ENCODE results near the gene FBXW7. TPM values are rescaled to one million over a fixed set of nuclear protein-coding genes. Genes with fewer than 3 reads are reported as not detected.
A peak's percentile ranks its signal among the peaks of the same experiment; 100 is the strongest.

Gene FBXW7
- polyA plus RNA-seq, 1 donor, result 19.2 TPM

GRCh38 chr4:152382057-152382785, 153.7 kb downstream of the FBXW7 start:
- H3K4me1 ChIP-seq (ENCODE audit: control insufficient read depth, insufficient read depth, low read length), result no peaks in the 10 kb centered on the region
- no CpG with 5 or more reads among the region's 4 CpGs for WGBS (ENCODE audit: insufficient coverage, low lambda C conversion rate)
- H3K4me3 ChIP-seq (ENCODE audit: low read length), result no peak overlapping the region
- no peak for DNase-seq
- no peaks in the 10 kb centered on the region for H3K27me3 ChIP-seq (ENCODE audit: control insufficient read depth, insufficient read depth, low read length)
- H3K36me3 ChIP-seq (ENCODE audit: control insufficient read depth, insufficient read depth, low read length), result no peaks in the 10 kb centered on the region
- H3K9me3 ChIP-seq (ENCODE audit: control insufficient read depth, low read depth, low read length), result no peaks in the 10 kb centered on the region
- H3K27ac ChIP-seq (ENCODE audit: low read length), result no peak overlapping the region

GRCh38 chr4:152380919-152381318, 155.0 kb downstream of the FBXW7 start:
- Histone ChIP-seq H3K27me3 (ENCODE audit: control insufficient read depth, insufficient read depth, low read length) (no peaks in the 10 kb centered on the region), H3K4me1 (ENCODE audit: control insufficient read depth, insufficient read depth, low read length) (no peaks in the 10 kb centered on the region), H3K27ac (ENCODE audit: low read length) (no peak overlapping the region), H3K9me3 (ENCODE audit: control insufficient read depth, low read depth, low read length) (no peaks in the 10 kb centered on the region), H3K36me3 (ENCODE audit: control insufficient read depth, insufficient read depth, low read length) (no peaks in the 10 kb centered on the region), H3K4me3 (ENCODE audit: low read length) (no peak overlapping the region)
- no peak for DNase-seq
- no CpG with 5 or more reads among the region's 2 CpGs for WGBS (ENCODE audit: insufficient coverage, low lambda C conversion rate)

GRCh38 chr4:152380185-152380584, 155.7 kb downstream of the FBXW7 start:
- Histone ChIP-seq H3K27ac (ENCODE audit: low read length) (no peak overlapping the region), H3K9me3 (ENCODE audit: control insufficient read depth, low read depth, low read length) (no peaks in the 10 kb centered on the region), H3K4me3 (ENCODE audit: low read length) (no peak overlapping the region), H3K27me3 (ENCODE audit: control insufficient read depth, insufficient read depth, low read length) (no peaks in the 10 kb centered on the region), H3K4me1 (ENCODE audit: control insufficient read depth, insufficient read depth, low read length) (no peaks in the 10 kb centered on the region), H3K36me3 (ENCODE audit: control insufficient read depth, insufficient read depth, low read length) (no peaks in the 10 kb centered on the region)
- DNase-seq, result no peak
- 100% methylated on average over 2 of the region's 3 CpGs for WGBS (ENCODE audit: insufficient coverage, low lambda C conversion rate)

- WGBS (ENCODE audit: insufficient coverage, low lambda C conversion rate), result 93% methylated on average over 3 of the region's 3 CpGs
- DNase-seq, result no peak
- no peaks in the 10 kb centered on the region for H3K4me1 ChIP-seq (ENCODE audit: control insufficient read depth, insufficient read depth, low read length)
- H3K9me3 ChIP-seq (ENCODE audit: control insufficient read depth, low read depth, low read length), result no peaks in the 10 kb centered on the region
- no peaks in the 10 kb centered on the region for H3K36me3 ChIP-seq (ENCODE audit: control insufficient read depth, insufficient read depth, low read length)
- no peaks in the 10 kb centered on the region for H3K27me3 ChIP-seq (ENCODE audit: control insufficient read depth, insufficient read depth, low read length)
- H3K4me3 ChIP-seq (ENCODE audit: low read length), result no peak overlapping the region
- H3K27ac ChIP-seq (ENCODE audit: low read length), result no peak overlapping the region
Observed at GRCh38 chr4:152374606-152375285, 161.1 kb downstream of the FBXW7 start.

- 100% methylated on average over 1 of the region's 1 CpG for WGBS (ENCODE audit: insufficient coverage, low lambda C conversion rate)
- no peak for DNase-seq
- Histone ChIP-seq H3K27ac (ENCODE audit: low read length) (no peak overlapping the region), H3K27me3 (ENCODE audit: control insufficient read depth, insufficient read depth, low read length) (no peaks in the 10 kb centered on the region), H3K36me3 (ENCODE audit: control insufficient read depth, insufficient read depth, low read length) (no peaks in the 10 kb centered on the region), H3K9me3 (ENCODE audit: control insufficient read depth, low read depth, low read length) (no peaks in the 10 kb centered on the region), H3K4me1 (ENCODE audit: control insufficient read depth, insufficient read depth, low read length) (no peaks in the 10 kb centered on the region), H3K4me3 (ENCODE audit: low read length) (no peak overlapping the region)
Observed at GRCh38 chr4:152374153-152374552, 161.7 kb downstream of the FBXW7 start.

GRCh38 chr4:152372444-152372843, 163.4 kb downstream of the FBXW7 start:
- no peak overlapping the region for H3K27ac ChIP-seq (ENCODE audit: low read length)
- no peaks in the 10 kb centered on the region for H3K27me3 ChIP-seq (ENCODE audit: control insufficient read depth, insufficient read depth, low read length)
- H3K36me3 ChIP-seq (ENCODE audit: control insufficient read depth, insufficient read depth, low read length), result no peaks in the 10 kb centered on the region
- no peak for DNase-seq
- no peaks in the 10 kb centered on the region for H3K9me3 ChIP-seq (ENCODE audit: control insufficient read depth, low read depth, low read length)
- no peaks in the 10 kb centered on the region for H3K4me1 ChIP-seq (ENCODE audit: control insufficient read depth, insufficient read depth, low read length)
- H3K4me3 ChIP-seq (ENCODE audit: low read length), result no peak overlapping the region

GRCh38 chr4:152369902-152370295, 166.0 kb downstream of the FBXW7 start:
- peaks cover 4% of the 10 kb centered on the region for H3K36me3 ChIP-seq (ENCODE audit: control insufficient read depth, insufficient read depth, low read length)
- H3K27me3 ChIP-seq (ENCODE audit: control insufficient read depth, insufficient read depth, low read length), result no peaks in the 10 kb centered on the region
- DNase-seq, result no peak
- no peak overlapping the region for H3K4me3 ChIP-seq (ENCODE audit: low read length)
- WGBS (ENCODE audit: insufficient coverage, low lambda C conversion rate), result 83% methylated on average over 1 of the region's 1 CpG
- no peak overlapping the region for H3K27ac ChIP-seq (ENCODE audit: low read length)
- no peaks in the 10 kb centered on the region for H3K4me1 ChIP-seq (ENCODE audit: control insufficient read depth, insufficient read depth, low read length)
- H3K9me3 ChIP-seq (ENCODE audit: control insufficient read depth, low read depth, low read length), result no peaks in the 10 kb centered on the region

- H3K36me3 ChIP-seq (ENCODE audit: control insufficient read depth, insufficient read depth, low read length), result peaks cover 4% of the 10 kb centered on the region
- H3K27ac ChIP-seq (ENCODE audit: low read length), result no peak overlapping the region
- H3K4me1 ChIP-seq (ENCODE audit: control insufficient read depth, insufficient read depth, low read length), result no peaks in the 10 kb centered on the region
- no peaks in the 10 kb centered on the region for H3K9me3 ChIP-seq (ENCODE audit: control insufficient read depth, low read depth, low read length)
- 91% methylated on average over 5 of the region's 8 CpGs for WGBS (ENCODE audit: insufficient coverage, low lambda C conversion rate)
- no peak overlapping the region for H3K4me3 ChIP-seq (ENCODE audit: low read length)
- no peak for DNase-seq
- no peaks in the 10 kb centered on the region for H3K27me3 ChIP-seq (ENCODE audit: control insufficient read depth, insufficient read depth, low read length)
Observed at GRCh38 chr4:152369203-152369901, 166.5 kb downstream of the FBXW7 start.

GRCh38 chr4:152368001-152368400, 167.9 kb downstream of the FBXW7 start:
- Histone ChIP-seq H3K27ac (ENCODE audit: low read length) (no peak overlapping the region), H3K36me3 (ENCODE audit: control insufficient read depth, insufficient read depth, low read length) (peaks cover 4% of the 10 kb centered on the region), H3K4me3 (ENCODE audit: low read length) (no peak overlapping the region), H3K9me3 (ENCODE audit: control insufficient read depth, low read depth, low read length) (no peaks in the 10 kb centered on the region), H3K27me3 (ENCODE audit: control insufficient read depth, insufficient read depth, low read length) (no peaks in the 10 kb centered on the region), H3K4me1 (ENCODE audit: control insufficient read depth, insufficient read depth, low read length) (no peaks in the 10 kb centered on the region)
- peak in 1 of 2 donors; percentile 21 for DNase-seq
- no CpG with 5 or more reads among the region's 3 CpGs for WGBS (ENCODE audit: insufficient coverage, low lambda C conversion rate)

GRCh38 chr4:152364883-152365282, 171.0 kb downstream of the FBXW7 start:
- Histone ChIP-seq H3K36me3 (ENCODE audit: control insufficient read depth, insufficient read depth, low read length) (peaks cover 4% of the 10 kb centered on the region), H3K27me3 (ENCODE audit: control insufficient read depth, insufficient read depth, low read length) (no peaks in the 10 kb centered on the region), H3K27ac (ENCODE audit: low read length) (no peak overlapping the region), H3K4me3 (ENCODE audit: low read length) (no peak overlapping the region), H3K9me3 (ENCODE audit: control insufficient read depth, low read depth, low read length) (no peaks in the 10 kb centered on the region), H3K4me1 (ENCODE audit: control insufficient read depth, insufficient read depth, low read length) (no peaks in the 10 kb centered on the region)
- WGBS (ENCODE audit: insufficient coverage, low lambda C conversion rate), result no CpG with 5 or more reads among the region's 3 CpGs
- DNase-seq, result no peak

All from large intestine (tissue), 3 donors.